ENCODE measurements around the gene GGNBP2. TPM values are rescaled to one million over a fixed set of nuclear protein-coding genes. Genes with fewer than 3 reads are reported as not detected.

GGNBP2 gene
- total RNA-seq, 4 donors from 2014 or later: 41.6 to 55.8 (median 54.2) TPM

DNA sequence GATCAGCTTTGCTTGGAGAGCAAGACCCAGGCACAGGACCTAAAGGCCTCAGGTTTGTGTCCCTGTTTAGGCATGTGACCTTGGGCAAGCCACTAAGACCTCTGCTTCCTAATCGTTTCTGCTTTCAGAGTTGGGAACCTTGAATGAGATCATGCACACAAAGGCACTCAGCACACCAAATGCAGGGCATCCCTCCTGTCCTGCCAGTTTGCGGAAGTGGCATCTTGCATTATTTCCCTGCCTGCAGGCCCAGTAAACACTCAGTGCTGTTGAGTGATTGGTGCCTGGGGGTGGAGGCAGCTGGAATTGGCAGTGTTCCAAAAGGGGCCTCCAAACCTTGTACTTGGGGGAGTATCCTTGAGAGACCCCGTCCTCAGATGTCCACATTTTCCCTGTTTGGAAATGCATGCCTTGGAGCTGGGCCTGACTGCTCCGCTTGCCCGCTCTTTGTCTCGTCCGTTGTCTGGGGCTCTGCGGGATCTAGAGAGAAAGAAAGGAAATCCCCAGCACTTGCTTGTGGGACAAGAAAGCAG is 85.3 kb downstream of the GGNBP2 start:
- H3K27me3 ChIP-seq: peaks cover 0 to 76% (median 0%) of the 10 kb centered on the region in 4 donors
- WGBS: 76% methylated on average over 8 of the region's 8 CpGs
- intact Hi-C loops (cut with DNase I): loop anchor here (1.0 kb wide), 1 partner anchor 417 kb away; no protein-coding TSS in a partner anchor

DNA sequence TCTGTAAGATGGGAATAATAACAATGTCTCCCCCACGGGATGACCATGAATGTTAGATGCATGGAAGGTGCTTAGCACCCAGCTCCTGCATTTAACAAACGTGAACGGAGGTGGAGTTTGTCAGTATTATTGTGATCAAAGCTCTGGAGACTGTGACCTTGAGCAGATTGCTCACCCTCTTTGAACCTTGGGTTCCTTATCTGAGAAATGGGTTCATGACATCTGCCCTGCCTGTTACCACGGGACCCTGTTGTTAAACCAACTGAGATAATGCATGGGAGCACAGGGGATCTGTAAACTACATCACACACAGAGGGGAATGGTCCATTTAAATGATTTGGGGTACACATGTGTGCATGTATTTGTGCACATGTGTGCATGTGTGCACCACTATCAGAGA is 86.3 kb downstream of the GGNBP2 start:
- no peak for DNase-seq (ENCODE audit: extremely low spot score)
- WGBS: 74% methylated on average over 4 of the region's 4 CpGs
- Histone ChIP-seq H3K36me3 (no peaks in the 10 kb centered on the region), H3K27ac (replicated peaks in 1 of 4) (no peak overlapping the region), H3K4me3 (no peak overlapping the region), H3K4me1 (peaks cover 2 to 15% (median 5%) of the 10 kb centered on the region in 4 donors), H3K27me3 (peaks cover 0 to 79% (median 2%) of the 10 kb centered on the region in 4 donors), H3K9me3 (no peaks in the 10 kb centered on the region)
- TF ChIP-seq, protein P1, sequence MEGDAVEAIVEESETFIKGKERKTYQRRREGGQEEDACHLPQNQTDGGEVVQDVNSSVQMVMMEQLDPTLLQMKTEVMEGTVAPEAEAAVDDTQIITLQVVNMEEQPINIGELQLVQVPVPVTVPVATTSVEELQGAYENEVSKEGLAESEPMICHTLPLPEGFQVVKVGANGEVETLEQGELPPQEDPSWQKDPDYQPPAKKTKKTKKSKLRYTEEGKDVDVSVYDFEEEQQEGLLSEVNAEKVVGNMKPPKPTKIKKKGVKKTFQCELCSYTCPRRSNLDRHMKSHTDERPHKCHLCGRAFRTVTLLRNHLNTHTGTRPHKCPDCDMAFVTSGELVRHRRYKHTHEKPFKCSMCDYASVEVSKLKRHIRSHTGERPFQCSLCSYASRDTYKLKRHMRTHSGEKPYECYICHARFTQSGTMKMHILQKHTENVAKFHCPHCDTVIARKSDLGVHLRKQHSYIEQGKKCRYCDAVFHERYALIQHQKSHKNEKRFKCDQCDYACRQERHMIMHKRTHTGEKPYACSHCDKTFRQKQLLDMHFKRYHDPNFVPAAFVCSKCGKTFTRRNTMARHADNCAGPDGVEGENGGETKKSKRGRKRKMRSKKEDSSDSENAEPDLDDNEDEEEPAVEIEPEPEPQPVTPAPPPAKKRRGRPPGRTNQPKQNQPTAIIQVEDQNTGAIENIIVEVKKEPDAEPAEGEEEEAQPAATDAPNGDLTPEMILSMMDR (IDR thresholded peaks at IDR 0.05): no peak
- TF ChIP-seq POLR2A (IDR thresholded peaks at IDR 0.05; ENCODE audit: low read depth) (no peak), EP300 (IDR thresholded peaks at IDR 0.05) (no peak), POLR2AphosphoS5 (IDR thresholded peaks at IDR 0.05) (no peak)
- intact Hi-C loops (cut with DNase I): no loop called here

More for the DNA sequence above, 85.3 kb downstream of the GGNBP2 start:
- no peak overlapping the region for H3K27ac ChIP-seq (replicated peaks in 1 of 4)
- no peak for DNase-seq (ENCODE audit: extremely low spot score)
- no peak overlapping the region for H3K4me3 ChIP-seq
- no peaks in the 10 kb centered on the region for H3K9me3 ChIP-seq
- no peaks in the 10 kb centered on the region for H3K36me3 ChIP-seq
- H3K4me1 ChIP-seq: peaks cover 2 to 15% (median 5%) of the 10 kb centered on the region in 4 donors
- TF ChIP-seq POLR2AphosphoS5 (IDR thresholded peaks at IDR 0.05) (no peak), EP300 (IDR thresholded peaks at IDR 0.05) (no peak), POLR2A (IDR thresholded peaks at IDR 0.05; ENCODE audit: low read depth) (no peak)
- TF ChIP-seq, protein P1 (IDR thresholded peaks at IDR 0.05): no peak

DNA sequence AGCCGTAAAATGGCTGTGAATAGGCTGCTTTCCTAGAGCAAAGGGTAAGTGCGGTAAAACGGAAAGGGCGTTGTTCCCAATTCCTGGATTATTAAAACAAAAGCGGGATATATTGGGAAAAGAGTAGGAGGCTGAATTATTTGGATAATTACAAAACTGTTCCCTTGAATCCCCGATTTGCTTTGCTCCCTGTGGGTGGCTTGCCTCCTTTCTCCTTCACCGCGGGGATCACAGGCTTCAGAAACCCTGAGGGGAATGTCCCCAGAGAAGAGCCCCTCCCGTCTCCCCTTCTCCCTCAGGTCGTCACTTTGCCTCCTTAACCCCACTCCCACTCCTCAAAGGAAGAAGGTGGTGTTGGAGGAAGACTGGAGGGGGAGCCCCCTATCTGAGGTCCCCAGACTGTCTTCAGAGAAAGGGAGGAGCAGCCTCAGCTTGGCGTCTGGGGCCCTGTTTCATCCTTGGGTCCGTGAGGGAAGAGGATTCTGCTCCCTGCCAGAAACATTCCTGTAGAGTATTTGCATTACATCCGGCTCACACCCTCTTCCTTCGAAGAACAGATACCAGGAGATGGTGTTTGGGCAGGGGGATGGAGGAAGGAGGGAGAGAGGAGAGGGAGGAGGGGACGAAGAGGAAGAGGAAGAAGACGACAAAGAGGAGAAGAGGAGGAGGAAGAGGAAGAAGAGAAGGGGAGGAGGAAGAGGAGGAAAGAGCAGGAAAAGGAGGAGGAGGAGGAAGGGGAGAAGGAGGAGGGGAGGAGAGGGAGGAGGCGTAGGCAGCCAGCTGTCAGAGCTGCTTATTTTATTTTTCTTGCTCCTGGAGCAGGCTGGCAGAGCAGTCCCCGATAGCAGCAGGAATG is 88.4 kb downstream of the GGNBP2 start:
- TF ChIP-seq EP300 (IDR thresholded peaks at IDR 0.05) (no peak), POLR2AphosphoS5 (IDR thresholded peaks at IDR 0.05) (no peak), POLR2A (IDR thresholded peaks at IDR 0.05; ENCODE audit: low read depth) (no peak)
- TF ChIP-seq, protein P1 (IDR thresholded peaks at IDR 0.05): no peak
- peaks cover 2 to 15% (median 5%) of the 10 kb centered on the region in 4 donors for H3K4me1 ChIP-seq
- no peaks in the 10 kb centered on the region for H3K9me3 ChIP-seq
- intact Hi-C loops (cut with DNase I): no loop called here
- H3K4me3 ChIP-seq: no peak overlapping the region
- DNase-seq (ENCODE audit: extremely low spot score): no peak
- H3K36me3 ChIP-seq: no peaks in the 10 kb centered on the region
- peaks cover 0 to 88% (median 6%) of the 10 kb centered on the region in 4 donors for H3K27me3 ChIP-seq
- no peak overlapping the region for H3K27ac ChIP-seq (replicated peaks in 1 of 4)
- WGBS: 41% methylated on average over 18 of the region's 18 CpGs

Other genes starting within 250 kb of the GGNBP2 start
- not detected for gene TBC1D3G, start 221.0 kb upstream of the GGNBP2 start, total RNA-seq
- not detected for gene TBC1D3H, start 156.5 kb upstream of the GGNBP2 start, total RNA-seq
- 10 to 100 TPM; 18.4 to 35.1 (median 25.8) TPM for gene ZNHIT3, start 58.2 kb upstream of the GGNBP2 start, total RNA-seq
- 10 to 100 TPM; 29.5 to 68.1 (median 44.3) TPM for gene MYO19, start 10.1 kb upstream of the GGNBP2 start, total RNA-seq
- gene PIGW, start 9.9 kb upstream of the GGNBP2 start, total RNA-seq: 1 to 10 TPM; 2.5 to 6.5 (median 4.4) TPM
- 1 to 10 TPM; 5.3 to 7.1 (median 6.0) TPM for gene DHRS11, start 47.0 kb downstream of the GGNBP2 start, total RNA-seq
- 10 to 100 TPM in 1 of 4 donors, 1 to 10 TPM in 3; 6.2 to 10.8 (median 8.5) TPM for gene MRM1, start 56.7 kb downstream of the GGNBP2 start, total RNA-seq

Measured in esophagus muscularis mucosa (tissue), 4 donors.